CD1c-positive myeloid dendritic cell (primary cell): Measurements from ENCODE around the gene WDR1.

Source experiments
- DNase-seq: peaks from one replicate; pipeline ENCODE4 v3.0.0-alpha.2; 2016; ENCODE audit errors: extremely low spot score

The WDR1 gene

GRCh38 chr4:10098780-10099160 is 17.8 kb downstream of the WDR1 start:
- DNase-seq = peak; percentile 31

- no peak for DNase-seq
Observed at GRCh38 chr4:10097906-10098779, 18.5 kb downstream of the WDR1 start.

- DNase-seq = peak; percentile 26
Observed at GRCh38 chr4:10096978-10097335, 19.6 kb downstream of the WDR1 start.

- DNase-seq = peak; percentile 90
Observed at GRCh38 chr4:10096201-10096977, 20.2 kb downstream of the WDR1 start.

GRCh38 chr4:10095296-10095991 is 21.2 kb downstream of the WDR1 start:
- peak; percentile 63 for DNase-seq

- DNase-seq = peak; percentile 17
Observed at GRCh38 chr4:10094841-10095240, 21.8 kb downstream of the WDR1 start.

- peak; percentile 16 for DNase-seq
Observed at GRCh38 chr4:10093801-10094552, 22.6 kb downstream of the WDR1 start.

GRCh38 chr4:10093271-10093621 is 23.4 kb downstream of the WDR1 start:
- no peak for DNase-seq

GRCh38 chr4:10092481-10093270 is 23.9 kb downstream of the WDR1 start:
- no peak for DNase-seq

GRCh38 chr4:10091531-10092181 is 24.9 kb downstream of the WDR1 start:
- DNase-seq = no peak

- no peak for DNase-seq
Observed at GRCh38 chr4:10090467-10091250, 25.9 kb downstream of the WDR1 start.

GRCh38 chr4:10089346-10089745 is 27.3 kb downstream of the WDR1 start:
- no peak for DNase-seq

- no peak for DNase-seq
Observed at GRCh38 chr4:10088135-10089010, 28.2 kb downstream of the WDR1 start.

GRCh38 chr4:10087152-10087791 is 29.3 kb downstream of the WDR1 start:
- DNase-seq = no peak

- no peak for DNase-seq
Observed at GRCh38 chr4:10086506-10087120, 30.0 kb downstream of the WDR1 start.

- DNase-seq = no peak
Observed at GRCh38 chr4:10085828-10086505, 30.6 kb downstream of the WDR1 start.

- no peak for DNase-seq
Observed at GRCh38 chr4:10085386-10085785, 31.2 kb downstream of the WDR1 start.
